CD4-positive, alpha-beta T cell treated with Interleukin-1 beta for 1 hour (primary cell): ENCODE data around the gene TMEM144.
"Not testable (repeated sequence)": the region's sequence is repeated elsewhere in the genome, so short reads cannot be mapped to it uniquely, and the experiment has no call there.

Source experiments
- DNase-seq, 2 donors: peaks; one replicate each; pipeline ENCODE4 v3.0.0-alpha.2; 2020 to 2022

TMEM144 gene

GRCh38 chr4:158238575-158238974 is 28.3 kb downstream of the TMEM144 start:
- DNase-seq = no peak

- DNase-seq = no peak
Measured at GRCh38 chr4:158239196-158239595, 28.9 kb downstream of the TMEM144 start.

- DNase-seq = no peak
Measured at GRCh38 chr4:158243071-158243470, 32.8 kb downstream of the TMEM144 start.

- no peak for DNase-seq
Measured at GRCh38 chr4:158250321-158250720, 40.0 kb downstream of the TMEM144 start.

- DNase-seq = peak; percentile 21 to 38
Measured at GRCh38 chr4:158253350-158253980, 43.2 kb downstream of the TMEM144 start.

GRCh38 chr4:158254292-158254691 is 44.0 kb downstream of the TMEM144 start:
- no peak for DNase-seq

GRCh38 chr4:158255727-158256324 is 45.5 kb downstream of the TMEM144 start:
- no peak for DNase-seq

- no peak for DNase-seq
Measured at GRCh38 chr4:158259955-158260575, 49.8 kb downstream of the TMEM144 start.

GRCh38 chr4:158261480-158261879 is 51.2 kb downstream of the TMEM144 start:
- no peak for DNase-seq

GRCh38 chr4:158268553-158268952 is 58.3 kb downstream of the TMEM144 start:
- DNase-seq = no peak

- no peak for DNase-seq
Measured at GRCh38 chr4:158274636-158275035, 64.3 kb downstream of the TMEM144 start.

GRCh38 chr4:158277558-158277957 is 67.3 kb downstream of the TMEM144 start:
- DNase-seq = no peak

GRCh38 chr4:158279052-158279451 is 68.8 kb downstream of the TMEM144 start:
- DNase-seq = not testable (repeated sequence)

GRCh38 chr4:158280856-158281255 is 70.6 kb downstream of the TMEM144 start:
- DNase-seq = no peak

- no peak for DNase-seq
Measured at GRCh38 chr4:158282252-158282651, 72.0 kb downstream of the TMEM144 start.

- DNase-seq = no peak
Measured at GRCh38 chr4:158285429-158286216, 75.3 kb downstream of the TMEM144 start.

- DNase-seq = no peak
Measured at GRCh38 chr4:158290912-158291311, 80.6 kb downstream of the TMEM144 start.

- no peak for DNase-seq
Measured at GRCh38 chr4:158291334-158292055, 81.2 kb downstream of the TMEM144 start.

GRCh38 chr4:158292156-158292555 is 81.9 kb downstream of the TMEM144 start:
- no peak for DNase-seq

- no peak for DNase-seq
Measured at GRCh38 chr4:158295053-158295452, 84.8 kb downstream of the TMEM144 start.

GRCh38 chr4:158297866-158298265 is 87.6 kb downstream of the TMEM144 start:
- DNase-seq = no peak

GRCh38 chr4:158299459-158300007 is 89.2 kb downstream of the TMEM144 start:
- no peak for DNase-seq

- no peak for DNase-seq
Measured at GRCh38 chr4:158300012-158300411, 89.7 kb downstream of the TMEM144 start.
